Mesenchymal stem cell (in vitro differentiated cells and primary cell): ENCODE data around the gene FAM3A.

ENCODE experiments used
- DNase-seq: peaks from one replicate; pipeline ENCODE4 v3.0.0-alpha.2; 2013
- H2AFZ ChIP-seq: one replicate; pipeline ENCODE4 v1.6.1; 2013; ENCODE audit warnings: low read depth, mild to moderate bottlenecking, control low read depth, inconsistent platforms, low read length, moderate library complexity
- H2AK5ac ChIP-seq: 2 replicates; pipeline ENCODE4 v1.6.1; 2013; ENCODE audit warnings: low read length, moderate library complexity, mild to moderate bottlenecking, inconsistent platforms; ENCODE audit not compliant: severe bottlenecking
- H2BK120ac ChIP-seq: one replicate; pipeline ENCODE4 v1.6.1; 2013; ENCODE audit warnings: low read depth, mild to moderate bottlenecking, inconsistent platforms, low read length, moderate library complexity
- H2BK12ac ChIP-seq, 2 experiments: one replicate each; pipeline ENCODE4 v1.6.1; 2013; ENCODE audit warnings: inconsistent platforms in 2 of 2, low read length in 2 of 2, mild to moderate bottlenecking in 2 of 2, moderate library complexity in 2 of 2, control low read depth in 1 of 2
- H2BK15ac ChIP-seq: one replicate; pipeline ENCODE4 v1.6.1; 2013; ENCODE audit warnings: mild to moderate bottlenecking, low read depth, inconsistent platforms; ENCODE audit not compliant: poor library complexity, severe bottlenecking
- H2BK5ac ChIP-seq: 2 replicates; pipeline ENCODE4 v1.6.1; 2013; ENCODE audit warnings: low read depth, mild to moderate bottlenecking, low read length, control low read depth, inconsistent platforms; ENCODE audit not compliant: poor library complexity, severe bottlenecking
- H3K14ac ChIP-seq, 2 experiments: one replicate each; pipeline ENCODE4 v1.6.1; 2013; ENCODE audit warnings: inconsistent platforms in 2 of 2, low read length in 2 of 2, control low read depth in 1 of 2, mild to moderate bottlenecking in 1 of 2, moderate library complexity in 1 of 2
- H3K18ac ChIP-seq, 2 experiments: one replicate each; pipeline ENCODE4 v1.6.1; 2013; ENCODE audit warnings: inconsistent platforms in 2 of 2, low read length in 2 of 2, control low read depth in 1 of 2, low read depth in 1 of 2, mild to moderate bottlenecking in 1 of 2
- H3K23ac ChIP-seq, 2 experiments: one replicate each; pipeline ENCODE4 v1.6.1; 2013; ENCODE audit warnings: inconsistent platforms in 2 of 2, low read length in 2 of 2, mild to moderate bottlenecking in 2 of 2, moderate library complexity in 2 of 2, control low read depth in 1 of 2
- H3K27ac ChIP-seq: 2 replicates; pipeline ENCODE4 v1.5.1; 2013; ENCODE audit warnings: mild to moderate bottlenecking, moderate library complexity, low read length, control low read depth, inconsistent platforms; ENCODE audit not compliant: poor library complexity, severe bottlenecking
- H3K27me3 ChIP-seq, 2 experiments: 2 replicates each; pipeline versions ENCODE4 v1.6.1 to v1.7.0; 2013; ENCODE audit warnings: low read length in 2 of 2, mild to moderate bottlenecking in 2 of 2, moderate library complexity in 2 of 2, control low read depth in 1 of 2, inconsistent platforms in 1 of 2; ENCODE audit not compliant: control insufficient read depth in 1 of 2, insufficient read depth in 1 of 2
- H3K36me3 ChIP-seq, 2 experiments: 2 replicates each; pipeline versions ENCODE4 v1.6.1 to v1.7.0; 2013; ENCODE audit warnings: low read length in 2 of 2, control low read depth in 1 of 2, inconsistent platforms in 1 of 2, low read depth in 1 of 2, mild to moderate bottlenecking in 1 of 2; ENCODE audit not compliant: insufficient read depth in 2 of 2, control insufficient read depth in 1 of 2
- H3K4ac ChIP-seq, 2 experiments: one replicate each; pipeline ENCODE4 v1.6.1; 2013; ENCODE audit warnings: inconsistent platforms in 2 of 2, low read length in 2 of 2, mild to moderate bottlenecking in 2 of 2, moderate library complexity in 2 of 2, control low read depth in 1 of 2, low read depth in 1 of 2
- H3K4me1 ChIP-seq: 2 replicates; pipeline ENCODE4 v1.6.1; 2013; ENCODE audit warnings: low read depth, low read length, control low read depth; ENCODE audit not compliant: control insufficient read depth, insufficient read depth
- H3K4me2 ChIP-seq: 2 replicates; pipeline ENCODE4 v1.6.1; 2013; ENCODE audit warnings: low read length, mild to moderate bottlenecking, inconsistent platforms; ENCODE audit not compliant: poor library complexity, severe bottlenecking
- H3K4me3 ChIP-seq, 2 experiments: 2 replicates each; pipeline versions ENCODE4 v1.5.1 to v1.7.0; 2013; ENCODE audit warnings: low read length in 2 of 2, mild to moderate bottlenecking in 2 of 2, control low read depth in 1 of 2, low read depth in 1 of 2; ENCODE audit not compliant: insufficient read depth in 1 of 2
- H3K79me1 ChIP-seq: replicated peaks from 2 replicates; pipeline ENCODE4 v1.6.1; 2013; ENCODE audit warnings: mild to moderate bottlenecking, control low read depth, low read length, inconsistent platforms; ENCODE audit not compliant: poor library complexity, severe bottlenecking
- H3K9ac ChIP-seq: 2 replicates; pipeline ENCODE4 v1.7.0; 2013; ENCODE audit warnings: mild to moderate bottlenecking, low read length, moderate library complexity
- H3K9me3 ChIP-seq: 2 replicates; pipeline ENCODE4 v1.7.0; 2013; ENCODE audit warnings: mild to moderate bottlenecking, low read length; ENCODE audit not compliant: control insufficient read depth
- H4K8ac ChIP-seq: one replicate; pipeline ENCODE4 v1.6.1; 2013; ENCODE audit warnings: inconsistent platforms, mild to moderate bottlenecking, low read length, moderate library complexity
- H4K91ac ChIP-seq: one replicate; pipeline ENCODE4 v1.6.1; 2013; ENCODE audit warnings: mild to moderate bottlenecking, low read length, inconsistent platforms
- WGBS: methylation state at CpG from one replicate; pipeline ENCODE4 v1.1.7; 2013; ENCODE audit warnings: mixed read lengths; 5-methylcytosine and 5-hydroxymethylcytosine counted together

FAM3A gene

GRCh38 chrX:154494715-154495114 lies 21.3 kb downstream of the FAM3A start:
- H2AK5ac ChIP-seq: no peak overlapping the region
- no peaks in the 10 kb centered on the region for H3K4me1 ChIP-seq
- no peak overlapping the region for H2BK5ac ChIP-seq
- H4K91ac ChIP-seq: no peak overlapping the region
- no peak overlapping the region for H3K27ac ChIP-seq
- peaks cover 0 to 5% of the 10 kb centered on the region in 2 experiments for H3K27me3 ChIP-seq
- H2AFZ ChIP-seq: no peak overlapping the region
- no peak overlapping the region for H2BK120ac ChIP-seq
- H2BK15ac ChIP-seq: no peak overlapping the region
- no peak overlapping the region for H4K8ac ChIP-seq
- no peaks in the 10 kb centered on the region for H3K9me3 ChIP-seq
- no peak overlapping the region for H3K14ac ChIP-seq
- H3K4ac ChIP-seq: no peak overlapping the region
- H3K36me3 ChIP-seq: no peaks in the 10 kb centered on the region
- H3K23ac ChIP-seq: no peak overlapping the region
- no peak overlapping the region for H2BK12ac ChIP-seq
- no peak overlapping the region for H3K18ac ChIP-seq
- WGBS: 77% methylated on average over 3 of the region's 3 CpGs
- no peak overlapping the region for H3K4me2 ChIP-seq
- H3K79me1 ChIP-seq: no peaks in the 10 kb centered on the region
- DNase-seq: no peak
- no peak overlapping the region for H3K9ac ChIP-seq
- H3K4me3 ChIP-seq: no peak overlapping the region

- Histone ChIP-seq H2BK120ac (peak within 1 kb of the TSS; percentile 79), H3K4ac (peak within 1 kb of the TSS; percentile 67 to 95), H3K18ac (peak within 1 kb of the TSS; percentile 70 to 88), H2AK5ac (peak within 1 kb of the TSS; percentile 51), H2BK15ac (peak within 1 kb of the TSS; percentile 90), H3K36me3 (peaks cover 15 to 19% of the 10 kb centered on the region in 2 experiments), H3K23ac (no peak within 1 kb of the TSS), H3K9me3 (no peaks in the 10 kb centered on the region), H4K91ac (peak within 1 kb of the TSS; percentile 75), H3K4me3 (peak within 1 kb of the TSS; percentile 65 to 82), H2BK12ac (peak within 1 kb of the TSS in 1 of 2 experiments; percentile 54), H4K8ac (no peak within 1 kb of the TSS), H3K79me1 (peaks cover 5% of the 10 kb centered on the region), H2AFZ (peak within 1 kb of the TSS; percentile 63), H3K14ac (peak within 1 kb of the TSS in 1 of 2 experiments; percentile 48), H3K4me1 (peaks cover 14% of the 10 kb centered on the region), H2BK5ac (peak within 1 kb of the TSS; percentile 57), H3K27me3 (peaks cover 0 to 5% of the 10 kb centered on the region in 2 experiments), H3K9ac (peak within 1 kb of the TSS; percentile 93), H3K4me2 (peak within 1 kb of the TSS; percentile 82), H3K27ac (peak within 1 kb of the TSS; percentile 76)
- under 1% methylated on average over 49 of the region's 71 CpGs for WGBS
- DNase-seq: peak; percentile 94
These were observed 25.5 kb downstream of the FAM3A start, which contains the start of gene SLC10A3 for GRCh38 chrX:154490414-154491083. Gene SLC10A3, minus strand, starts transcription at chrX:154490629. Its CDS starts 1,689 bp downstream, at chrX:154488940.

- Histone ChIP-seq H2BK5ac (no peak overlapping the region), H3K4me2 (peak overlapping the region; percentile 82), H3K18ac (peak overlapping the region; percentile 54 to 88), H4K91ac (peak overlapping the region; percentile 75), H3K36me3 (peaks cover 18 to 23% of the 10 kb centered on the region in 2 experiments), H2AFZ (no peak overlapping the region), H3K27ac (peak overlapping the region; percentile 49), H2BK15ac (peak overlapping the region; percentile 90), H2AK5ac (no peak overlapping the region), H4K8ac (no peak overlapping the region), H3K79me1 (peaks cover 7% of the 10 kb centered on the region), H3K27me3 (peaks cover 0 to 5% of the 10 kb centered on the region in 2 experiments), H3K9me3 (no peaks in the 10 kb centered on the region), H3K14ac (peak overlapping the region in 1 of 2 experiments; percentile 15), H2BK12ac (peak overlapping the region in 1 of 2 experiments; percentile 54), H2BK120ac (no peak overlapping the region), H3K4me3 (peak overlapping the region; percentile 65 to 82), H3K4ac (peak overlapping the region; percentile 67 to 95), H3K23ac (no peak overlapping the region), H3K4me1 (peaks cover 19% of the 10 kb centered on the region), H3K9ac (peak overlapping the region; percentile 85)
- WGBS: 5% methylated on average over 6 of the region's 19 CpGs
- peak; percentile 64 for DNase-seq
These were observed 26.0 kb downstream of the FAM3A start for GRCh38 chrX:154490021-154490413.

DNA sequence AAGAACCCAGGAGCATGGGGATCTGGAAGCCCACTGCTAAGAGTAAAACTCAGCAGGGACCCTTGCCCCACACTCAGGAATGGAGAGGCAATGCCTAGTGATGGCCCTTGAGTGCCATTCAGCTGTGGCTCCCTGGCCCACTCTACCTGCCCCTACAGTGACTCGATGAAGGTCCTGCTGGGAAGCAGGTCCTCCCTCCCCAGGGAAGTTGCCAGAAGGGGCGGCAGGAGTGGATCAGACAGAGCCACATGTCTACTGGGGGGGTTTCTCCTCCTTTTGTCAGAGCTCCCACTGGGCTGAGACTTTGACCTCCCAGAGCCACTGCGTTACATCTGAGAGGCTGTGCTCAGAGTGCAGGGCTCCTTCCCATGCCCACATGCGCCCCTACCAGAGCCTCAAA lies 26.9 kb downstream of the FAM3A start:
- Histone ChIP-seq H2BK15ac (no peak overlapping the region), H2AK5ac (no peak overlapping the region), H3K4me3 (peak overlapping the region in 1 of 2 experiments; percentile 82), H2AFZ (no peak overlapping the region), H3K27ac (no peak overlapping the region), H3K9me3 (no peaks in the 10 kb centered on the region), H3K18ac (no peak overlapping the region), H4K91ac (no peak overlapping the region), H3K4ac (no peak overlapping the region), H3K4me1 (peaks cover 26% of the 10 kb centered on the region), H3K27me3 (no peaks in the 10 kb centered on the region), H3K23ac (no peak overlapping the region), H2BK5ac (no peak overlapping the region), H2BK120ac (no peak overlapping the region), H3K9ac (peak overlapping the region; percentile 85), H3K79me1 (peaks cover 14% of the 10 kb centered on the region), H4K8ac (no peak overlapping the region), H3K14ac (no peak overlapping the region), H3K36me3 (peaks cover 25 to 31% of the 10 kb centered on the region in 2 experiments), H2BK12ac (no peak overlapping the region), H3K4me2 (no peak overlapping the region)
- WGBS: 100% methylated on average over 4 of the region's 4 CpGs
- no peak for DNase-seq
